Measurements from ENCODE around the gene BSN.

BSN gene, protein sequence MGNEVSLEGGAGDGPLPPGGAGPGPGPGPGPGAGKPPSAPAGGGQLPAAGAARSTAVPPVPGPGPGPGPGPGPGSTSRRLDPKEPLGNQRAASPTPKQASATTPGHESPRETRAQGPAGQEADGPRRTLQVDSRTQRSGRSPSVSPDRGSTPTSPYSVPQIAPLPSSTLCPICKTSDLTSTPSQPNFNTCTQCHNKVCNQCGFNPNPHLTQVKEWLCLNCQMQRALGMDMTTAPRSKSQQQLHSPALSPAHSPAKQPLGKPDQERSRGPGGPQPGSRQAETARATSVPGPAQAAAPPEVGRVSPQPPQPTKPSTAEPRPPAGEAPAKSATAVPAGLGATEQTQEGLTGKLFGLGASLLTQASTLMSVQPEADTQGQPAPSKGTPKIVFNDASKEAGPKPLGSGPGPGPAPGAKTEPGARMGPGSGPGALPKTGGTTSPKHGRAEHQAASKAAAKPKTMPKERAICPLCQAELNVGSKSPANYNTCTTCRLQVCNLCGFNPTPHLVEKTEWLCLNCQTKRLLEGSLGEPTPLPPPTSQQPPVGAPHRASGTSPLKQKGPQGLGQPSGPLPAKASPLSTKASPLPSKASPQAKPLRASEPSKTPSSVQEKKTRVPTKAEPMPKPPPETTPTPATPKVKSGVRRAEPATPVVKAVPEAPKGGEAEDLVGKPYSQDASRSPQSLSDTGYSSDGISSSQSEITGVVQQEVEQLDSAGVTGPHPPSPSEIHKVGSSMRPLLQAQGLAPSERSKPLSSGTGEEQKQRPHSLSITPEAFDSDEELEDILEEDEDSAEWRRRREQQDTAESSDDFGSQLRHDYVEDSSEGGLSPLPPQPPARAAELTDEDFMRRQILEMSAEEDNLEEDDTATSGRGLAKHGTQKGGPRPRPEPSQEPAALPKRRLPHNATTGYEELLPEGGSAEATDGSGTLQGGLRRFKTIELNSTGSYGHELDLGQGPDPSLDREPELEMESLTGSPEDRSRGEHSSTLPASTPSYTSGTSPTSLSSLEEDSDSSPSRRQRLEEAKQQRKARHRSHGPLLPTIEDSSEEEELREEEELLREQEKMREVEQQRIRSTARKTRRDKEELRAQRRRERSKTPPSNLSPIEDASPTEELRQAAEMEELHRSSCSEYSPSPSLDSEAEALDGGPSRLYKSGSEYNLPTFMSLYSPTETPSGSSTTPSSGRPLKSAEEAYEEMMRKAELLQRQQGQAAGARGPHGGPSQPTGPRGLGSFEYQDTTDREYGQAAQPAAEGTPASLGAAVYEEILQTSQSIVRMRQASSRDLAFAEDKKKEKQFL (N-terminal part only)

DNA sequence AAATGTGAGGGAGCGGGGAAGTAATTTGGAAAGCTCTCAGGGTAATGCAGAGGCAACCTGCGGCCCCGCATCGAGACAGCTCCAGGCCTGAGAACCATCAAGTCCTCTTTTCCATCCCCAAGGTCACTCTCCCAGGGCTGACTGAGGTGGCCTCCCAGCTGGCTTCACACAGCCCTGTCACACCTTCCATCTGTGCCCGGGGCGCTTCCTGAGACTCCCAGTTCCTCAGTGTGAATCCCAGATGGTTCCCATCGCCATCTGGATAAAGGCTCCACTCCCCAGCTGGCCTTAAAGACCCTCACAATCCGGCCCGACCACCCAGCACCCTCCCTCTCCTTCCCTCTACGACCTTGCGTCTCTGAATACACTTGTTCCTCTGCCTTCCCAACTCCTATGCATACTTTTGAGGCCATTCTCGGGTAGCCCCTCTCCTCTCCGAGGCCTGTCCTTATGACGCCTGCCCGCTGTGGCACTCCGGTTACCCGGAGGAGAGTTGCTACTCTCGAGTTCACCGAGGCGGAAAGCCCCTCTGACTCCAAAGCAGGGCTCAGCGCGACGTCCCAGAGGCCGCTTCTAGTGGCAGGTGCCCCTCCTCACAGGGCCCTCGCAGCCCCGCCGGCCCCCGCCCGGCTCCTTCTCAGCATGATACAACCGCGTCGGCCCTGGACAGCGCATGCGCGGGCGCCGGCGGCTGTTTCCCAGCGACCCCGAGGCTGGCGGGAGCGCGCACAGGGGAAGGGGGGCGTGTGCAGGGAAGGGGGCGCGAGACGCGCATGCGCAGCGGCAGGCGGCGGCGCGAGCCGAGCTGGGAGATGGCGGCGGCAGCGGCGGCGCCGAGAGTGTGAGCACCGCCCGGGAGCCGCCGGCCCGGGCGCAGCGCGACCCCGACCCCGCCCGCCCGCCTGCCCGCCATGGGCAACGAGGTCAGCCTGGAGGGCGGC lies at the start of gene BSN:
Gene BSN, plus strand, starts transcription at position 786 of the 941 bp plus-strand sequence. Its CDS starts 126 bp downstream, at position 912.
- peak; percentile 72 to 88 (median 86) for DNase-seq

DNA sequence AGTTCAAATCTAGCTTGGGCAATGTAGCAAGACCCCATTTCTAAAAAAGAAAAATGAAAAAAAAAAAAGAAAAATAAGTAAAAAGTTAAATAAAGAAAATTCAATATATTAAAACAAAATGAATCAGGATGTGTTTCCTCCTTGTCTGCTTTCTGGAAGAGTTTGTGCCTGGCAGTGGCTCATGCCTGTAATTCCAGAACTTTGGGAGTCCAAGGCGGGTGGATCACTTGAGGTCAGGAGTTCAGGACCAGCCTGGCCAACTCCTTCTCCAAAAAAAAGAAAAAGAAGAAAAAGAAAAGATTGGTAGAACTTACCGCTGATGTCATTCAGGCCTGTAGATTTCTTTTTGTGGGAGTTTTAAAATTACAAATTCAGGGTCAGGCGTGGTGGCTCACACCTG lies 47.4 kb upstream of the BSN start:
- no peak for DNase-seq

DNA sequence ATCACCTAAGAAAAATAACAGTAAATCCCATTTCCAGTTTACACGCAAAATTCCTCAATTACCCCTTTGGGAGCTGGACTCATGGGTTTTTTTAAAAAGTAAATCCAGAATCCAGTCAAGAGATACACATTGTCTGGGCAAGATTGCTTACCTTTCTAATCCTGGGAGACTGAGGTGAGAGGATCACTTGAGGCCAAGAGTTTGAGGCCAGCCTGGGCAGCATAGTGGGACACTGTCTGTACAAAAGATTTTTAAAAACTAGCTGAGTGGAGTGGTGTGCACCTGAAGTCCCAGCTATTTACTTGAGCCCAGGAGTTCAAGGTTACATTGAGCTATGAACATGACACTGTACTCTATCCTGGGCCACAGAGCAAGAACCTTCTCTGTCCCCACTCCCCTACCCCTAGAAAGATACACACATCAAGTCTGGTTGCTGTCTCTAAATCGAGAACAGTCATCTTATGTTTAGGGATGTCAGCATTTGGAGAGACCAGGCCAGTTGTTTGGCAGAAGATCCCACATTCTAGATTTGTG lies 45.2 kb upstream of the BSN start:
- DNase-seq, result no peak

DNA sequence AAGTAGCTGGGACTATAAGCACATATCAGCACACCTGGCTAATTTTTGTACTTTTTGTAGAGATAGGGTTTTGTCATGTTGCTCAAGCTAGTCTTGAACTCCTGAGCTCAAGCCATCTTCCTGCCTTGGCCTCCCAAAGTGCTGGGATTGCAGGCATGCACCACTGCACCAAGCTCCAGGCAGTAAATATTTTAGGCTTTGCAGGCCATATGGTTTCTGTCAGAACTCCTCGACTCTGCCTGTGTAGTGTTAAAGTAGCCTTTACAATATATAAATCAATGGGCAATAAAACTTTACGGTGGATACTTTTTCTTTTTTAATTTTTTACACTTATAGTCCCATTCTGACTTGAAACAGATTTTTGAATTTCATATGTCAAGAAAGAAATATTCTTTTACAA lies 42.6 kb upstream of the BSN start:
- no peak for DNase-seq

DNA sequence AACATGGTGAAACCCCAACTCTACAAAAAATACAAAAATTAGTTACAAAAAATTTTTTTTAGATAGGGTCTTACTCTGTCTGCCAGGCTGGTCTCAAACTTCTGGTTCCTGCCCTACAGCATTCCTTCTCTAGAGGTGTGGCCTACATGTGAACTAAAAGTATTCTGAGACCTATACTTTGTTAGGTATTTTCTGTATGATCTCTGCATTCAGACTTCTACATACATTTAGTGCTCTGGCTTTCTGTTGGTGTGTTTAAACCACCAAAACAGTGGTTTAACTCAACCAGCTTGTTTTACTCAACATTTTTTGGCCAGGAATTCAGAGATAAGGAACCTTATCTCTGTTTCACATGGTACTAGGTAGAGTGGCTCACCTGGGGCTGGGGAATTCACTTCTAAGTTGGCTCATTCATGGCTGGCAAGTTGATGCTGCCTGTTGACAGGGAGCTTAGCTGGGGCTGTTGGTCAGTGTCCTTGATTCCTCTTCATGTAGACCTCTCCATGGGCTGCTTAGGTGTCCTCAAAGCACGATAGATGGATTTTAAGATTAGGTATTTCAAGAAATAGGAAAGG lies 41.4 kb upstream of the BSN start:
- no peak for DNase-seq

DNA sequence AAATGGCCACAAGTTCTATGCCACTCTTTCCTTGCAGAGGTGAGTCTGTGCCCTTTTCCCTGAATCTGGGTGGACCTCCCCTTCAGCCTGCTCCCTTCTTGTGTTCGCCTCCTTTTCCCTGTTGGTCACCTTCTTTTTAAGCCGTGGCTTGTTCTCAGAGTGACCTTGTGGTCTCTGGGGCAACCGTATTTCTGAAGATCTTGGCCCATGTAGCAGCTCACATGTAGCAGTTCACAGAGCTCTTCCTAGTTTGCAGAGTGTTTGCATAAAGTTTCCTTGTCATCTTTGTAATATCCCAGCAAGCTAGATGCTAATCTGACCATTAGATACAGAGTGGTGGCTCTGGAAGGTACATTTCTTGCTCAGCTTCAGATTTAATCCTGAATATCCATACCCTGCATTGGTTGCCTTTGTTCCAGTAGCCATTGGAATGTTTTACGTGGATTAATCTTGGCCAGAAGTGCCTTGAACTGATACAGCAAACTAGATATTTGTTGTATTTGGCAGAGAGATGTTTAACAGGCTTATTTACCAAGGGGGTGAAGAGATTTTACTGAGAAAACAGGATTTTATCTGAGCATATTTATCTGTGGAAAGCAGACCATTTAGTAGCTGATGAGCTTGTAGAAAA lies 40.7 kb upstream of the BSN start:
- DNase-seq, result no peak

DNA sequence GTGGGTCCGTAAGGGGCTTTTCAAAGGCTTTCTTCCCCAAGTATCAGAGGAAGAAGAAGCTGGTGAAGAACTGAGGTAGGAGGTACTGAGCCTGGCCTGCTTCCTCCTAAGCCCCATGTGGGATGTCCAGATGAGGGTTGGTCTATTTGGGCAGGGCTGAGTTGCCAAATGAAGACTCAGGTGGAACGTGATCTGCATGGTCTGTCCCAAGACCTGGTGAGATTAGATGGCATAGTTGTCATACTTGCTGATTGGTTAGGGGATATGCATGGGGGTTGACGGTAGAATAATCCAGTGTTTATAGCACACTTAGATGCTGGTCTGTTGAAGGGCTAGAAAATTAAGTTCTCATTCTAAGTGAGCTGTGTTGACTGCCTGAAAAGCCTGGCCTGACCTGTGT lies 36.3 kb upstream of the BSN start:
- DNase-seq, result no peak

DNA sequence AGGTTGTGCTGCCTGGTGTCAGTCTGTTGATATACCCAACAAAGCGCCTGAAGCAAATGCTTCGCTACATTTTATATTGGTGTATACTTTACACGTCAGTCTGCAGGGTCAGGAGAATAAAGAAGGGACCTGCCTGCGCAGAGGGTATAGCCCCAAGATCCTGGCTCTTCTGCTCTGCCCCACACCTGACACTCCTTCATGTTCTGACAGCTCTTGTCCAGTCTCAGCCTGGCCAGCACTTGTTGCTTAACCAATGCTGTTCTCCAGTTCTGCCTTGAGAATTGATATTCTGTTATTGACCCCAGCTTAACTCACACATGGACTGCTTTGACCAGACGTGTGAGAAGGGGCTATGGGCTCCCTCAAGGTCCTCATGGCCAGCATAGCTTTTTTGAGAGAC lies 35.8 kb upstream of the BSN start:
- no peak for DNase-seq

DNA sequence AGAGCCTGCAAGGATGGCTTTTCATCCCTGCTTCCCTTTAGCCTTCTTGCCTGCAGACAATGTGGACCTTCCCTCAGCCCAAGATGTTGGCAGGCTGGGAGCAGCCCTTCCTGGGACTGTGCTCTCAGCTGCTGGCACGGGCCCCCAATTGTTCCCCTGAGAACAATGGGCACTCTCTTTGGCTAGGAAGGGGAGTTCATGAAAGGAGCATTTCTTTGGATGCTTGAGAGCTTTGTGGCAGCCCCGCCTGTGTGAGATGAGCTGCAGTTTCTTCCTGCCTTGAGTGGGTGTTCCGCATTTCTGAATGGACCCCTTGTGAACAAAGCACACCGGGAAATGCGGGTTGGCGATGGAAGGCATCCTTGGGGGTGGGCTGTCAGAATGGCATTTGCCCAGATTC lies 35.0 kb upstream of the BSN start:
- no peak for DNase-seq

DNA sequence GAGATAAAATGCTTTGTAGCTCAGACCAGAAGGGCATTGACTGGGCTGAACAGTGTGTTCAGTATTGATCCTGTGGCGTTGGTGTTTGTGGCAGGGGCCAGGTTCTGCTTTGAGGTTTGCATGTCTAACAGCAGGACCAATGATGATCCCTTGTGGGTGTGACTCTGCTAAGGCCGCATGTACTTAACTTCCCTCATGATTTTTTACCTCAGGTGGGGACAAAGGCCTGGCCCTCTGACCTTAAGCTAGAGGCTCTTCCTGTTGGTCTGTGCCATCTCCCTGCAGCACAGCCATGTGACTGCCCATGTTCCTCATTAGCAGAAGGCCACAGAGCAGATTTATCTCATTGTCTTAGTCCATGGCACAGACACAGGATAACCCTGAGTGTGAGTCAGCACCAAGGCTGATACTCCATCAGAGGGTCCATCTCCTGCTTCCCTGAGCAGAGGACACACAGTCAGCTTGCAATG lies 34.3 kb upstream of the BSN start:
- DNase-seq, result no peak

DNA sequence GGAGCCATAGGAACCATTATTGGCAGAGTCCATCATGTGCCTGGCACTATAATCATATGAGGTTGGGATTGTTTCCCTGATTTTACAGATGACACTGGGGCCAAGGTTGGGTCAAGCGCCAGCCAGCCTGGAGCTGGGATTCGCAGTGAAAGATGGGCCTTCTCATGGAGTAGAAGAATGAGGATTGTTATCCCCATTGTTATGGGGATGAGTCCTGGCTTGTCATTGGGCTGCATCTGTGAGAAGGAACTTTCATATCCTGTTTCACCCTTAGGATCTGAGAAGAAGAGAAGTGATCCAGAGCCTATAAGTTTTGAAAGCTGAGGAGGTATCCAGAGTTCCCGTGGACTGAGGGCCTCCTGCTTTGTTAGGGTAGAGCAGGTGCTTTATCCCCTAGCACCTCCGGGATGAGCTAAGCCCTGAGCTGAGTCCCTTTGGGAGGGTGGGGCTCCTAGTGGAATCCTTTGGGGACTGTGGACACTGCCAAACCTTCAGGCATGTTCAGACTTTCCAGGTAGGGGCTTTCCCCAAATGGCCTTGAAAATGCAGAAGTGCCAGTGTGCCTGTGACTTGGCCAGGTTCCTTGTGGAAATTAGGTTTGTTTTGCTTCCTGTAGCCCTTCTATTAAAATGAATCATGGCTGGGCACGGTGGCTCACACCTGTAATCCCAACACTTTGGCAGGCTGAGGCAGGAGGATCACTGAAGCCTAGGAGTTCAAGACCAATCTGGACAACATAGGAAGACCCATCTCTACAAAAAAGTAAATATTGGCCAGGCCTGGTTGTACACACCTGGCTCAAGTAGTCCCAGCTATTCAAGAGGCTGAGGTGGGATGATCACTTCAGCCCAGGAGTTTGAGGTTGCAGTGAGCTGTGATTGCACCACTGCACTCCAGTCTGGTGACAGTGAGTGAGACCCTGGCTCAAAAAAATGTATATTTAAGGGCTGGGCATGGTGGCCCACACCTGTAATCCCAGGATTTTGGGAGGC lies 30.2 kb upstream of the BSN start:
- no peak for DNase-seq

DNA sequence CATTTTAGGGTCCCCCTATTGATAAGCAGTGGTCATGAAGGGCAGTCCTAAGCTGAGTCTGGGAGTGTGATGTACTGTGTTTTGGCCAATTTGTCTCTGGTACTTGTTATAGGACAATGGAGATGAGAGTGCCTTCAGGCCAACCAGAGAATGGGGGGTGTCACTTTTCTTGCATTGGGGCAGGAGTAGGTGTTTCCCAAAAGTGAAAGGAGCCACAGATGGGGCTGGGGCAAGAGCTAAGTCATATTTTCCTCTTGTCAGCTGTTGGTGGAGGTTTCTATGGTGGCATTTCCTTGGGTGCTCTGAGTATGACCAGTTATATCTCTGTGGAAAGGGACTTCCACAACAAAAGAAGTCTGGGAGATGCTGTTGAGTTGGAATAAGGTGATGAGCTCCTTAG lies 24.7 kb upstream of the BSN start:
- DNase-seq, result no peak

DNA sequence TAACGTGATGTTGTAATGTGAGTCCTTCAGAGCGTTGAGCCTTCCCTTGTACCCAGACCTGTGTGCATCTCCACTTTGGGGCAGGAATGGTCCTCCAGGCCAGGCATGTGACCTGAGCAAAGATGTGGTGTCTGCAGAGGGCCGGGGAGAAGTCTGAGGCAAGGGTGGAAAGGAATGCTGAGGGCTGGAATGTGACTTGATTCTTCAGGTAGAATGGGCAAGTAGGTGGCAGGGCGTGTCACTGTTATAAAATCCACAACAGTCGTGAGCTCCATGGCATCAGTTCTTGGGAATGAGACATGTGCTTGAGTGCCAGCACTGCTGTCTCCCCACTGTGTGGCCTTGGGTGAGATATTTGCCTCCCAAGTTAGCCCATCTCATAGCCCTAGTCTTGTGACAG lies 24.0 kb upstream of the BSN start:
- DNase-seq, result no peak

DNA sequence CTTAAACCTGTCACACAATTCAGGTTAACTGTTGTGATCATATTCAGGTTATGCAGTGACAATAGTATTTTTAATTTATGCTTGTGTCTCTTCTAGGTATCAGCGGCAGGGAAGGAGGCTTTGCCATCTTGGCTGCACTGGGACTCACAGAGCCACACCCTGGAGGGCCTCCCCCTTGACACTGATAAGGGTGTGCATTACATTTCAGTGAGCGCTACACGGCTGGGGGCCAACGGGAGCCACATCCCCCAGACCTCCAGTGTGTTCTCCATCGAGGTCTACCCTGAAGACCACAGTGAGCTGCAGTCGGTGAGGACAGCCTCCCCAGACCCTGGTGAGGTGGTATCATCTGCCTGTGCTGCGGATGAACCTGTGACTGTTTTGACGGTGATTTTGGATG lies 23.6 kb upstream of the BSN start:
- DNase-seq, result no peak

DNA sequence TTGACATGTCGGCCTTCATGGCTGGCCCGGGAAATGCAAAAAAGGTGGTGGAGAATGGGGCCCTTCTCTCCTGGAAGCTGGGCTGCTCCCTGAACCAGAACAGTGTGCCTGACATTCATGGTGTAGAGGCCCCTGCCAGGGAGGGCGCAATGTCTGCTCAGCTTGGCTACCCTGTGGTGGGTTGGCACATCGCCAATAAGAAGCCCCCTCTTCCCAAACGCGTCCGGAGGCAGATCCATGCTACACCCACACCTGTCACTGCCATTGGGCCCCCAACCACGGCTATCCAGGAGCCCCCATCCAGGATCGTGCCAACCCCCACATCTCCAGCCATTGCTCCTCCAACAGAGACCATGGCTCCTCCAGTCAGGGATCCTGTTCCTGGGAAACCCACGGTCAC lies 23.1 kb upstream of the BSN start:
- DNase-seq, result no peak

DNA sequence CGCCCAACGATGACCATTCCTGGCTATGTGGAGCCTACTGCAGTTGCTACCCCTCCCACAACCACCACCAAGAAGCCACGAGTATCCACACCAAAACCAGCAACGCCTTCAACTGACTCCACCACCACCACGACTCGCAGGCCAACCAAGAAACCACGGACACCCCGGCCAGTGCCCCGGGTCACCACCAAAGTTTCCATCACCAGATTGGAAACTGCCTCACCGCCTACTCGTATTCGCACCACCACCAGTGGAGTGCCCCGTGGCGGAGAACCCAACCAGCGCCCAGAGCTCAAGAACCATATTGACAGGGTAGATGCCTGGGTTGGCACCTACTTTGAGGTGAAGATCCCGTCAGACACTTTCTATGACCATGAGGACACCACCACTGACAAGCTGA lies 22.6 kb upstream of the BSN start:
- no peak for DNase-seq

DNA sequence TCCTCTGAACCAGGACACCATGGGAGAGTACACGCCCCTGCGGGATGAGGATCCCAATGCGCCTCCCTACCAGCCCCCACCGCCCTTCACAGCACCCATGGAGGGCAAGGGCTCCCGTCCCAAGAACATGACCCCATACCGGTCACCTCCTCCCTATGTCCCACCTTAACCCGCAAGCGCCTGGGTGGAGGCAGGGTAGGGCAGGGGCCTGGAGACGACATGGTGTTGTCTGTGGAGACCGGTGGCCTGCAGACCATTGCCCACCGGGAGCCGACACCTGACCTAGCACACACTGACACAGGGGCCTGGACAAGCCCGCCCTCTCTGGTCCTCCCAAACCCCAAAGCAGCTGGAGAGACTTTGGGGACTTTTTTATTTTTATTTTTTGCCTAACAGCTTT lies 21.2 kb upstream of the BSN start:
- no peak for DNase-seq

DNA sequence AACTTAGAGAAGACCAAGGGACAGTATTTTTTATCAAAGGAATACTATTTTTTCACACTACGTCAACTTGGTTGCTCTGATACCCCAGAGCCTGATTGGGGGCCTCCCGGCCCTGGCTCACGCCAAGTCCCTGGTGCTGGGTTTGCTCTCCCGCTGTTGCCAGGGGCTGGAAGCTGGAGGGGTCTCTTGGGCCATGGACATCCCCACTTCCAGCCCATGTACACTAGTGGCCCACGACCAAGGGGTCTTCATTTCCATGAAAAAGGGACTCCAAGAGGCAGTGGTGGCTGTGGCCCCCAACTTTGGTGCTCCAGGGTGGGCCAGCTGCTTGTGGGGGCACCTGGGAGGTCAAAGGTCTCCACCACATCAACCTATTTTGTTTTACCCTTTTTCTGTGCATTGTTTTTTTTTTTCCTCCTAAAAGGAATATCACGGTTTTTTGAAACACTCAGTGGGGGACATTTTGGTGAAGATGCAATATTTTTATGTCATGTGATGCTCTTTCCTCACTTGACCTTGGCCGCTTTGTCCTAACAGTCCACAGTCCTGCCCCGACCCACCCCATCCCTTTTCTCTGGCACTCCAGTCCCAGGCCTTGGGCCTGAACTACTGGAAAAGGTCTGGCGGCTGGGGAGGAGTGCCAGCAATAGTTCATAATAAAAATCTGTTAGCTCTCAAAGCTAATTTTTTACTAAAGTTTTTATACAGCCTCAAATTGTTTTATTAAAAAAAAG lies 20.3 kb upstream of the BSN start:
- DNase-seq, result no peak
